ENCODE data around the gene CDCA4.
A peak's percentile ranks its signal among the peaks of the same experiment; 100 is the strongest.

The CDCA4 gene

GRCh38 chr14:105021656-105022275, 883 bp upstream of the CDCA4 start:
- Histone ChIP-seq H3K9me3 (ENCODE audit: insufficient read depth, low read length) (no peaks in the 10 kb centered on the region), H3K27ac (ENCODE audit: low read depth, low read length) (peak overlapping the region; percentile 27; the same call in 1 of the 2 replicates), H3K36me3 (ENCODE audit: low read length) (peaks cover 7% of the 10 kb centered on the region; the same call in 1 of the 2 replicates), H2AFZ (ENCODE audit: low read depth, low read length, severe bottlenecking) (peak overlapping the region; percentile 10), H3K9me2 (replicated peaks; ENCODE audit: insufficient read depth, low read length) (no peaks in the 10 kb centered on the region), H3K4me3 (ENCODE audit: insufficient read depth, low read length, poor library complexity, severe bottlenecking) (peak overlapping the region; percentile 73), H3K79me2 (ENCODE audit: insufficient read depth, low read length) (peaks cover 46% of the 10 kb centered on the region), H3K9ac (ENCODE audit: low read length) (peak overlapping the region; percentile 83), H3F3A (ENCODE audit: insufficient read depth) (peaks cover 12% of the 10 kb centered on the region; the same call in 1 of the 2 replicates), H3K27me3 (ENCODE audit: low read length) (no peaks in the 10 kb centered on the region), H3K4me2 (ENCODE audit: low read depth, low read length, poor library complexity, severe bottlenecking) (peak overlapping the region; percentile 71), H4K20me1 (ENCODE audit: low read depth, low read length) (peaks cover 14% of the 10 kb centered on the region; the same call in 1 of the 2 replicates)
- TF ChIP-seq CTCF (IDR thresholded peaks at IDR 0.05; ENCODE audit: insufficient read depth, low read length, poor library complexity, severe bottlenecking) (peak; percentile 28), EZH2phosphoT487 (conservative IDR thresholded peaks at IDR 0.05; ENCODE audit: low read length) (no peak)

DNA sequence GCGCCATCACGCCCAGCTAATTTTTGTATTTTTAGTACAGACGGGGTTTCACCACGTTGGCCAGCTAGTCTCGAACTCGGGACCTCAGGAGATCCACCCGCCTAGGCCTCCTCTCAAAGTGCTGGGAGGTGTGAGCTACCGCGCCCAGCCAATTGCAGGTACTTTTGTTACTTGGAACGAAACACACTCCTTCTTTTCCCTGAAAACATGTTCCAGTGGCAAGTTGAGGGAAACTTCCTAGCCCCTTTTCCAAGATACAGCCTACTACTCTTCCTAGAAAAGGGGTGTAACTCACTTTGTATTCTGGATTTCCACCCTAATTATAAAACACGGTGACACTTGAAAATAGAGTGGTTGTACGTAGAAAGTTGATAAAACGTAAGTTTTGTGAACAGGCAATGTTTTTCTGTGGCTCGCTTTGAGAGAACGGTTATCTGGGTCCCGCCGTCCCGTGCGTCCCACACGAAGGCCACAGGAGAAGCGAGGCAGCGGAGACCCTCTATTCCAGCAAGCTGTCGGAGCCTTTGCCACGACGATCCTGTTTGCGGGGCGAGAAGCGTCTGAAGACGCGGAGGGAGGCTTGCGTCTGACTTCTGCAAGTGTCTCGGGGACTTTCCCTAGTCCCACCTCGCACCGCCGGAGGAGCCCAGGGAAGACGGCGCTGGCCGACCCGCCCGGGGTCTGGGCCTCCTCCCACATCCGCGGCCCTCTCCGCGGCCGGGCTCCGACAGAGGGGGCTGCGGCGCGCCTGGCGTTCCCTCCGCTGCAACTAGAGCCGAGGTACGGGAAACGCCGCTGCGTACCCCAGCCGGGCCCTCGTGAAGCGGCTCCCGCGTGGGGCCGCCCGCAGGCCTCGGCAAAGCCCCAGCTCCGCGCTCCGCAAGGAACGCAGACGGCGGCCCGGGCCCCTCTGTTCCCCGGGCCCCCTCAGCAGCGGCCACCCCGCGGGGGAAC, 745 bp downstream of the CDCA4 start:
- no peak overlapping the region for H2AFZ ChIP-seq (ENCODE audit: low read depth, low read length, severe bottlenecking)
- peaks cover 15% of the 10 kb centered on the region for H3F3A ChIP-seq (ENCODE audit: insufficient read depth)
- H4K20me1 ChIP-seq (ENCODE audit: low read depth, low read length) = peaks cover 22% of the 10 kb centered on the region; the same call in 1 of the 2 replicates
- peaks cover 7% of the 10 kb centered on the region; the same call in 1 of the 2 replicates for H3K36me3 ChIP-seq (ENCODE audit: low read length)
- H3K9ac ChIP-seq (ENCODE audit: low read length) = peak overlapping the region; percentile 100
- peaks cover 62% of the 10 kb centered on the region for H3K79me2 ChIP-seq (ENCODE audit: insufficient read depth, low read length)
- H3K9me2 ChIP-seq (replicated peaks; ENCODE audit: insufficient read depth, low read length) = no peaks in the 10 kb centered on the region
- H3K4me3 ChIP-seq (ENCODE audit: insufficient read depth, low read length, poor library complexity, severe bottlenecking) = peak overlapping the region; percentile 83
- peak overlapping the region; percentile 90 for H3K4me2 ChIP-seq (ENCODE audit: low read depth, low read length, poor library complexity, severe bottlenecking)
- TF ChIP-seq EZH2phosphoT487 (conservative IDR thresholded peaks at IDR 0.05; ENCODE audit: low read length) = no peak
- no peak for TF ChIP-seq CTCF (IDR thresholded peaks at IDR 0.05; ENCODE audit: insufficient read depth, low read length, poor library complexity, severe bottlenecking)
- peak overlapping the region; percentile 89 for H3K27ac ChIP-seq (ENCODE audit: low read depth, low read length)
- no peaks in the 10 kb centered on the region for H3K27me3 ChIP-seq (ENCODE audit: low read length)
- H3K9me3 ChIP-seq (ENCODE audit: insufficient read depth, low read length) = no peaks in the 10 kb centered on the region

GRCh38 chr14:105018414-105018813, 2.5 kb downstream of the CDCA4 start:
- peak overlapping the region; percentile 90 for H3K4me2 ChIP-seq (ENCODE audit: low read depth, low read length, poor library complexity, severe bottlenecking)
- H3K79me2 ChIP-seq (ENCODE audit: insufficient read depth, low read length) = peaks cover 79% of the 10 kb centered on the region
- TF ChIP-seq CTCF (IDR thresholded peaks at IDR 0.05; ENCODE audit: insufficient read depth, low read length, poor library complexity, severe bottlenecking) = no peak
- TF ChIP-seq EZH2phosphoT487 (conservative IDR thresholded peaks at IDR 0.05; ENCODE audit: low read length) = no peak
- H3K27ac ChIP-seq (ENCODE audit: low read depth, low read length) = peak overlapping the region; percentile 28
- peak overlapping the region; percentile 100 for H3K9ac ChIP-seq (ENCODE audit: low read length)
- H3K9me2 ChIP-seq (replicated peaks; ENCODE audit: insufficient read depth, low read length) = no peaks in the 10 kb centered on the region
- H3F3A ChIP-seq (ENCODE audit: insufficient read depth) = peaks cover 18% of the 10 kb centered on the region
- H3K9me3 ChIP-seq (ENCODE audit: insufficient read depth, low read length) = no peaks in the 10 kb centered on the region
- no peaks in the 10 kb centered on the region for H3K27me3 ChIP-seq (ENCODE audit: low read length)
- peak overlapping the region; percentile 83 for H3K4me3 ChIP-seq (ENCODE audit: insufficient read depth, low read length, poor library complexity, severe bottlenecking)
- H4K20me1 ChIP-seq (ENCODE audit: low read depth, low read length) = peaks cover 32% of the 10 kb centered on the region; the same call in 1 of the 2 replicates
- no peak overlapping the region for H2AFZ ChIP-seq (ENCODE audit: low read depth, low read length, severe bottlenecking)
- peaks cover 7% of the 10 kb centered on the region; the same call in 1 of the 2 replicates for H3K36me3 ChIP-seq (ENCODE audit: low read length)
